NCI-H2029 (cell line): ENCODE data around the gene MEGF9.

Source experiments
- DNase-seq: peaks from one replicate; lab custom pipeline; 2025; lab: John Stamatoyannopoulos, UW

MEGF9 gene

DNA sequence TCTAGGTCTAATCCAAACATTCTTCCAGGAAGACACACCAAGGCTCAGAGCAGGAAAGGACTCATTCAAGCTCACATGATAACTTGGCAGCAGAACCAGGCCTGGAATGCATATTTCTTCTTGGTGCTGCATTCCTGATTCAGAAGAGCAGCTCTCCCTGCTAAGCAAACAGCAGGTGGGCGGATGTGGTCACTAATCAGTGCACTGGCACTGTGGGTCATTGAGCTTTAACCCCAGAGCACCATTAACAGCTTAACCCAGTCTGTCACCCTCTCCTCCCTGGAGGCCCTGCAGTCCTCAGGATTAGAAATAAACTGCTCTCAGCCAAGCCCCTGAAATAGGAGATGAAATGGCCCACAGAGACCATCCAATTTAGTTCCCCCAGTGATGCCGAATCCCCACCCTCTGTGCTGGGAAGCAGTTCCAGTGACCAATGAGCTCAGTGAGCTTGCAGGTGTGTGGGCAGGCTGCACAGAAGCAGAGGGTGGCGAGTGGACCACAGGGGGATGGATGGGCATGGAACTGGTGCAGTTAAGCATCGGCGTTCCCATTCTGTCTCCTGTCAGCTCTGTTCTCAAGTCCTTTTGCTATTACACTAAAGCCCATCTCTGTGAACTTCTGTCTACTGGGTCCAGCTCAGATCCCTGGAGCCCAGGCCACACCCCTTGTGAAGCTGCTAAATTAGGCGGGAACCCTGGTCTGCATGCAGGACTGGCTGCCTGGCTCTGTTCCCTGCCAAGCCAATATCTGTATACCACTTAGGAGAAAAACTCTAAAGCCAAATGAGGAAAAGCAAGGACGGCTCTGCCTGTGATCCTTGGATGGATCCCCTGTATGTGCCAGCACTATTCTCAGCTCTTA lies 16.6 kb upstream of the MEGF9 start:
- peak; percentile 57 for DNase-seq

DNA sequence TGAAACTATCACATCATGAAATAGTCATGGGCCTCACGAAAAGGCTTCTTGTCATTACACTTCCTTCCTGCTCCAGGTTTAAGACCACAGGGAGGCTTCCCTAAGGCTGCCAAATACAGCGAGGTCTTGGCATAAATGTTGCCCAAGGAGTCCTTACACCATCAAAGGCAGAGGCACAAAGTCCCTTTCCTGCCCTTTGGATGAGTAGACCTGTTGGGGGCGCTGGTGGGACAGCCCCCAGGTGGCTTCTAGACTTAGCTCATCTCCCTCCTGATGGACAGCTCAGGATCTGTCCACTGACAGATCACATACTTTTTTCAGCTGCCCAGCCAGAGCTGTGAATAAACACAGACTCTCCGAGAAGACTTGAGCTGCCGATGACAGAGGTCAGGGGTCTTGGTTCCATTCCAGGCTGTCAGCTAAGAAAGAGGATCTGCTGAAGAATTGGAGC lies 15.5 kb upstream of the MEGF9 start:
- DNase-seq: no peak

DNA sequence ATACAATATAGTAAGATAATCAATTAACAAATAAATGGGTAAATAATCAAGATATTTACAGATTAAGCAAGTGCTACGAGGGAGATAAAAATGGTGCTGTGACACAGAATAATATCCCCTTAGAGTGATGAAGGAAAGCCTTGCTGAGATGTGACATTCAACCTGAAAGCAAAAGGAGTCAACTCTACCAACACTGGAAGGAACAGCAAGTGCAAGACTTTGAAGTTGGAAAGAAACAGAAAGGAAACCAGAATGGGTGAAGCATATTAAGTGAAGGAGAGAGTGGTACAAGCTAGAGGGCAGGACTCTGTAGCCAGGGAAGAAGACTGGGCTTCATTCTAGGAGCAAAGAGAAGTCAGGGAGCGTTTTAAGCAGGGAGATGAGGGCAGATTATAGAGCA lies 12.2 kb upstream of the MEGF9 start:
- DNase-seq: no peak

DNA sequence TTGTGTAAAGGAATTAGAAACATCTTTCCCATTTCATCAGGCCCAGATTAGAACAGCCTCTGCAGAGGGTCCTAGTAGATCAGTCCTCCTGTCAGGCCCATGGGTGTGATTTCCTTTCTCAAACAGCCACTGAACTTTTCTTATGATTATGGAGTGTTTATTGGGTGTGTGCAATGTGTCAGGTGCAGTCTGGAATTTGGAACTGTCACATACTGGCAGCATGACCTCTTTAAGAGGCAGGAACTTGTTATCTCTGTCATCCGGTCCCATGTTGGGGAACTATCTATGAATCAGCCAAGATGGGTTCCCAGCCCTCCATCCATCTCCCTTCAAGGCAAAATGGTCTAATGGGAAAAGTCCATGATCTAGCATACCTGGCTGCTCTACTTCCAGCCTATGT lies 11.6 kb upstream of the MEGF9 start:
- no peak for DNase-seq

DNA sequence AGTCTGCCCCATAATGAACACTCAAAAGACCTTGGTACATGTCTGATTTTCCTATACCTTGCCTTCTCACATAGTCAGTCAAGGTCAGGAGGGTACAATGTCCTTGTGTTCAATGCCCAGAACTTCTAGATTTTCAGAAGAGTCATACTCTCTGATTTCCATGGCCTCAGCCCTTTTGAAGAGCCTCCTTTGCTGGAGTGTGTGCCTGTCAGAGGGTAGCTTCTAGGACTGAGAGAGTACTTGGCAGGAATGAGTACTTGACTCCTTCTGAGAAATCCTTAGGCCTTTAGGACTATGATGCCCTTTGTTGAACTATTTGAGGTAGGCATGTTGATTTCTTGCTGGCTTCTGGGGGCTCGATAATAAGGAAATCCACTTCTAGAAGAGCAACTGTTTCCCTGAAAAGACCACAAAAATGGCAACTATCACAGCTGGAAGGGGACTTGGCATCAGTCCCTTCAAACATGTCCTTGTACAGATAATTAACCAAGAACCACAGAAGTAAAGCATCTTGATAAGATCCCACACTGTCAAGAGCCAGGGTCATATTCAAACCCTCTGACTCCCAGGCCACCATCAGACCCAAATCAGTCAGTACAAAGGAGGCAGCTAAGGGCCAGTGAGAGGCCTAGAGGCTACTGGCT lies 10.6 kb upstream of the MEGF9 start:
- DNase-seq: no peak

DNA sequence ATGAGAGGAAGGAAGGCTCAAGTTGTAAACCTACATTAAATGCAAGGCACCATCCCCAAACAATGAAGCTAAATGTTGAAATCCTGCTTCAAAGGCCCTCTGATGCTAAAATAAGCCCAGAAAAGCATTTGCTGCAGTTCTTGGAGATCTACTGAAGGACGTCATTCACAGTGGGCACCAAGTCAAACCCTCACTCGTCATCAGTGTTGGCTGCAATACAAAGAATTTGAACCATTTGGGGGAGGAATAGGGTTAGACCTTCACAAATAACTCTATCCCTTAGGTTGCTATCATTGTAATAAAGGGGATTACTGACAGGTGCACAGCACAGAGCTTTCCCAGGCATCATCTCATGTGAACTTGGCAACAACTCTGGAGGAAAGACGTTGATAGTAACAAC lies 9.3 kb upstream of the MEGF9 start:
- DNase-seq: no peak

DNA sequence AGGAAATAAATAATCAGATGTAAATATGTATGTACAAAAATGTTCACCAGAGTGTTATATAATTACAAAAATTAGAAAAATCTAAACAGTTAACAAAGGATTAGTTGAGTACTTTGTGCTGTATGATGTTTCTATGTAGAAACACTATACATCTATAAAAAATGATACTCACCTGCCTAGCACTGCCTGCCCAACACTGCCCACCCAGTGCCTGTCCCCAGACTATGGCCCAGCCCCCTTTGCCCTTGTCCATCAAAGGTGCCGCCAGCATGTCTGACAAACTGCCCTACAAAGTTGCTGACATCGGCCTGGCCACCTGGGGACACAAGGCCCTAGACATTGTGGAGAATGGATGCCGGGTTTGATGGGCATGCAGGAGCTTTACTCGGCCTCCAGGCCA lies 6.1 kb upstream of the MEGF9 start:
- DNase-seq: no peak

DNA sequence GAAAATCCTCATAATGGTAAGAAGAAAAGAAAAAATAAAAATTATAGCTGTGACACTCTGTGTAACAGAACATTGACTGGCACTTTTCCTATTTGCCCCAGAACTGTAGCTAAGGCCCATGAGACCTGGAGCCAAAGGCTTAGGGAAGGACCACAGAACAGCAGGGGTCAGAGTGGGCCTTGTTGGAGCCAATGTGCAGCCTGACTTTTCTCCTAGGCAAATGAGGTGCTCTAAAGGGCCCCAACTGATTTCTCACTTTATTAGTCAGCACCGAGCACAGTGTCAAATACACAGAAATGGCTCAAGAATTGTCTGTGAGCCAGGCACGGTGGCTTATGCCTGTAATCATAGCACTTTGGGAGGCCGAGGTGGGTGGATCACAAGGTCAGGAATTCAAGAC lies 4.0 kb upstream of the MEGF9 start:
- DNase-seq: no peak

DNA sequence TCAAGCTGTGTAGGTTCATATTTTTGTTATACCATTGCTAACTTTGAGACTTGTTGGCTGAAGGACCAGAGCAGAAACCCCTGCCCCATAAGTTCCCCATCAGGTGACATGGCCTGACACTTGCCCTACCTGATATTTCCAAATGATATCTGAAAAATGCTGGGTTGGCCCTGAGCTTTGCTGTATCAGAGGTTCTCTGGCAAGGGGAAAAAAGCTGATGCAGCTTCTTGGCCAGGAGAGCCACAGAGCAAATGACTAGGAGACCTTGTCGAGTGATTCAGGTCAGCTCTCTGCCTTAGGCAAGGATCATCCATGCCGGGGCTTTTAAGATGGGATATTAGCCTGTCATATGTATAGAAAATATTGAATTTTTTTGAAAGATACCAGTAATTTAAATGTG lies 2.9 kb upstream of the MEGF9 start:
- no peak for DNase-seq

DNA sequence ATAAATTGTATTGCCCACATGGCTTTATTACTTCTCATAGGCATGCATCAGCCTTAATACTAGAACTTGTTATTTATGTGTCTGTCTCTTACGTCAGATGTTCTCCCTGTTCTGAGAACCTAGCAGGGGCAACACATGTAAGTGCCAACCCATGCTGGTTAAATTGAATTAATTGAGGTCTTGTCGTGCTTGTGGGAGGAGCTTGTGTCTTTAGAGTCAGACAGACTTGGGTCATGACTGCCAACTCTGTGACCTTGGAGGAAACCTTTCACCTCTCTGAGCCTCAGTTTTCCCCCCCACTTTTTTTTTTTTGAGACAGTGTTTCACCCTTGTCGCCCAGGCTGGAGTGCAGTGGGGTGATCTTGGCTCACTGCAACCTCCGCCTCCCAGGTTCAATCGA lies 2.2 kb upstream of the MEGF9 start:
- no peak for DNase-seq

DNA sequence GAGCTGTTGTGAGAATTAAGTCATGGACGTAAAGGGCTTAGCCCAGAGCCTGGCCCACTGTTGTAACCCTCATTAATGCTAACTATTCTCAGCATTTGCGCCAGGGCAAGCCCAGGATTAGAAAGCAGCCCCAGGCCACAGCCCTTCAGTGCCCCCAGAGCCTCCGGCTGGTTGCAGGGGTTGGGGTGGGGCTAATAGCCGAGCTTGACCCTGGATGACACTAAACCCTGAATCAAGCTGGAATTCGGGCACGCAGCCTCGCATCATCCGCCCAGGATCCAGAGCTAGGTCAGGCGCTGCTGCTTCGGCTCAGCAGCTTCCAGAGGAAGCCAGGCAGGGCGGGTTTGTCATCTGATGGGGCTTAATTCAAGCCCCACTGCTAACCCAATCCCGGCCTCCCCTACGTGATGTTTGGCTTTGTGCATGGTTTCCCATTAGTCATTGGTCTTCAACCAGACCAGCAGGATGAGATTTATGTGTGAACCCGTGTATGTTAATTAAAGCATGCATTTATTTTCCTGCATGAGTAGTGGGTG lies 1.2 kb upstream of the MEGF9 start:
- DNase-seq: no peak

DNA sequence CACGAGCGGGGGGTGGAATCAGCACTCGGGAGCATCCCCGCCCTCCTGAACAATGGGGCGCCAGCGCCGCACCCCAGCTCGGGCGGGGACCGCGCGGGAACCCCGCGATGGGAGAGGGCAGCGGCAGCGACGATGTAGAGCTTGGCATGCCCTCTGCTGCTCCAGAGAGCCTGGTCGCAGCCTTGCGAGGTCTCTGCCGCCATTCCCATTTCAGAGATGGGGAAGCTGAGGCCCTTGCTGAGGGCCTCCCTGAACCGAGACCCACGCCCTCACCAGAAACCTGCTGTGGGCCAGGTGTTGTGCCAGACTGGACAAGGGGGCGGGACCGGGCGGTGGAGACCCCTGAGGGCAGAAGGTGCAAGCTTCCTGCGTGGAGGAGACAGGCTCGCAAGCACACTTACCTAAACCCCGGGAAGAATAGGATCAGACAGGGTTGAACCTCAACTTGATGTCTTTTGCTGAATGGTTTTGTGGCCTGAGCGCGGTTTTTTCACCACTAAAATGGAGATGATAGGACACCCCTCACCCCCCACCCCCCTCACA lies 647 bp upstream of the MEGF9 start:
- no peak for DNase-seq

DNA sequence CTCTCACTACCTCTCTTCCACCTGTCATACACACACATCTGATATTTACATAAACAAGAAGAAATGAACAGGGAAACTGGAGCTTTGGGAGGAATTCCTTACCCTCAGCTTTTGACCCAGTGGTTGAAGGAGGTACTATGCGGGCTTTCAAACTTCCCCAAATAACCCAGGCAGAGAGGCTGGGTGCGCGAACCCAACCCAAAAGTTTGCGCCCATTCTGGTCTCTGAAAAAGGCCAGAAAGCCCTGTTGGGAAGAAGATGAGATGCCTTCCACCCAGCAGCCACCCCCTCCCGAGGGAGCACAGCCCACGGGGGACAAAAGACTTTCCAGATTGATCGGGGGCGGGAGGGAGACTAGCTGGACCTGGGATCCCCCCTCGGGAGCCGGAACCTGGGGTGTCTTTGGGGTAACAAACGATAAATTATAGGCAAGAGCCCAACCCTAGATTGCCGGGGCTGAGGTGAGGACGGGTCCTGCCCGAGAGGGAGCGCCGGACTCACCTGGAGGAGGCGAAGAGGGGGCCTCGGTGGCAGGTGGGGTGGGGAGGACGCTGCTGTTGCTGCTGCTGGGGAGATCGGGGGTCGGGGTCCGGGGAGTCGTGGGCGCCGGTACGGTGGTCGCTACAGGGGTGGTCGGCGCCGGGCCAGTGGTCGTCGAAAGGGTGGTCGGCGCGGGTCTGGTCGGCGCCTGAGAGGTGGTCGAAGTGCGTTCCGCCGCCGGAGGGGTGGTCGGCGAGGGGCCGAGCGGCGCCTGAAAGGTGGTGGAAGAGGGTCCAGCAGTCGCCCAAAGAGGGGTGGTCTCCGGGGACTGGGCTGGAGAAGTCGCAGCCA lies 798 bp downstream of the MEGF9 start:
- DNase-seq: no peak

DNA sequence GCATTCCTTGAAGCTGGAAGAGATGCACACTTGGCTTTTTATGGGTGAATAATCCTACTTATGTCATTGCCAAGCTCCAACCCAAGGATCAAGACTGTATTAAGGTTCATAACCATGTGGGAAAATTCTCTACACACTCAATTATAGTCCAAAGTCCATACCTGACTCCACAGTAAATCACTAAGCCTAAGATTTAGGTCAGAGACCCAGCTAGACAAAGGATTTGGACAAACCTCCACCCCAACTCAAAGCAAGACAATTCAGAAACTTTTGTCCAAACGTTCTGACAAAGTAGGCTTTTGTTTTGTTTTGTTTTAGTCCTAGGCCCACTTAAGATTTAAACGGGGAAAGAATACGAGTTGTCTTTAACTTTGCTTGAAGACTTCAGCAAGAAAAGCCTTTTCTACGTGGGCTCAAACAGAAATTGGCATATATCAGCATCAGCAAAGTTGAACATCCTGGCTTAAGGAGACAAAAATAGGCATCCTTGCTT lies 1.7 kb downstream of the MEGF9 start:
- DNase-seq: no peak

DNA sequence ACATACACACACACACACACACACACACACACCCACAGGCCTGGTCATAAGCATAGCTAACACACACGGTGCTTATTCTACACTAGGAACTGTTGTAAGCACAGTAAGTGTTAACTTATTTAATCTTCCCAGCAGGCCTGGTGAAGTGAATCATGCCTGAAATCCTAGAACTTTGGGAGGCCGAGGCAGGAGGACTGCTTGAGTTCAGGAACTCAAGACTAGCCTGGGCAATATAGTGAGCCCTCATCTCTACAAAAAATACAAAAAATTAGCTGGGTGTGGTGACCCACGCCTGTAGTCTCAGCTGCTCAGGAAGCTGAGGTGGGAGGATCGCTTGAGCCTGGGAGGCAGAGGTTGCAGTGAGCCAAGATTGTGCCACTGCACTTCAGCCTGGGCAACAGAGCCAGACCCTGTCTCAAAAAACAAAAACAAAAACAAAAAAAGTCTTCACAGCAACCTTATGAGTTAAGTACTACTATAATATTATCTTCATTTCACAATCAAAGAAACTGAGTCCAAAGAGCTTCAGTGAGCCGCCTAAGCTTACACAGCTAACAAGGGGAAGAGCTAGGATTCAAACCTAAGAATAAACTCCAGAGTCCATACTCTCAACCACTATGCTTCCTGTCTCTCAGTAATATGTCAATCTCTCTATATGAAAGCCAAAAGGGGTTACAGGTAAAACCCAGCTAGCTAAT lies 2.3 kb downstream of the MEGF9 start:
- no peak for DNase-seq

DNA sequence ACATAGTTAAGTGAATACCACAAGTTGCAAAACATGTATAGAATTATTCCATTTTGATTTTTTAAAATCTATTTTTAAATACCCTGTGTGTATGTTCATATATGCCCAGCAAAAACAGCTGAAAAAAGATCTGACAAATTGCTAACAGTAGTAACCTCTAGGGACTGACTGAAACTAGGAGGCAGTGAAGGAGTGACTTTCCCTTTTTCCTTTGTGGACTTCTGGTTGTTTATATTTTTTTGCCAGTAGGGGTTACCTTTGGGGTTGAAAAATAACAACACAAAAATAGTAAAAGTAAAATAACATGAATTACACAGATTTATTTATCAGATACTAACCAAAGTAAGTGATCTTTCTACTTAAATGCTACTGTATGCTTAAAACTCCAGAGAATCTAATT lies 2.9 kb downstream of the MEGF9 start:
- DNase-seq: no peak

DNA sequence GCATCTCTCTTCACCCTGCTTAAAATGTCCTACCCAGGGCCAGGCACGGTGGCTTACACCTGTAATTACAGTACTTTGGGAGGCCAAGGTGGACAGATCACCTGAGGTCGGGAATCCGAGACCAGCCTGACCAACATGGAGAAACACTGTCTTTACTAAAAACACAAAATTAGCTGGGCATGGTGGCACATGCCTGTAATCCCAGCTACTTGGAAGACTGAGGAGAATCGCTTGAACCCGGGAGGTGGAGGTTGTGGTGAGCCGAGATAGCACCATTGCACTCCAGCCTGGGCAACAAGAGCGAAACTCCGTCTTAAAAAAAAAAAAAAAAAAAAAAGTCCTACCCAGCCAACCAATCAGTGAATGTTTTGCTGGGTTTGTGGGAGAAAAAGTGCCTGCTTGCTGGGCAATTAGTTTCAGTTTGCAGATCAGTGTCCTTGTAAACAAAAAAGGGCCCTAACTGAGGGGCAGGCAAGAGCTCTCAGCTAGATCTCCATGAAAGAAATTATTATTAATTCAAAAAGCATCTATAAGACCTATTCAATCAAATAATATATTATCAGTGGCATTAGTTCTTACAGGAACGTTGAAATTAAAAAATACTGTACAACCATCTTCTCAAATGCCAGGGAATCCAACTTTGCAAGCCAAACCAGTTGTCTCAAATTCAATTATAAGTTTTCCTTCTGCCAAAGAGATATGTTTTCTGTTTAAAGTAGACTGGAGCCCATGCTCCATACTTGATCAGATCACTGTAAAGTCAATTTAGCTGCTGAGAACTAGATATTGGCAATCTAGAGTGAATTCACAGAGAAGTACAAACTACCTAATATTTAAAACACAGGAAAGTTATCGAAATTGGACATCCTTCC lies 3.9 kb downstream of the MEGF9 start:
- peak; percentile 74 for DNase-seq

DNA sequence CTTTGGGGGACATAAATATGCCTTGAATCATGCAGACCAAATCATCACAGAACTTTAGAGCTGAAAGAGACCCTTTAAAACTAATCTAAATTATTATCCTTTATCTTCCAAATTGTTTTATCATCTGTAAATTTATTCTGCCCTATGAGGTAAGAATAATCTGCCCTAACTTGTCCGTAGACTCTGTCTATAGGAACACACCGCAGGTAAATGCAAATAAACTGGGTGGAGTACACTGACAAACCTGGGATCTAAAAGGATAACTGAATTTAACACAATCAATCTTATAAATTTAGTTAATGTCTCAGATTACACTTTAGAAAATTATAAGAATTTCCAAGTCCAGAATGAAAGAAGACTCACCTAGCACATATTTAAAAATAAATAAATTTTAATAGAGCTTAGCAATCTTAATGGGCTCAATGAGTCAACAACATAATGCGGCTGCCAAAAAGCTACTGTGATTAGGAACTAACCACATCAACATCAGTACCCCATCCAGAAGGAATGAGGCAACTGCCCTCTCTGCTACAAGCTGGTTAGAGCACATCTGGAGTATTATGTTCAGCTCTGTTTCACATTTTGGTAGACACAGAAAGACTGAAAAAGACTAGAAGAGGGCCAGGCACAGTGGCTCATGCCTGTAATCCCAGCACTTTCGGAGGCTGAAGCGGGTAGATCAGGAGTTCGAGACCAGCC lies 5.6 kb downstream of the MEGF9 start:
- DNase-seq: no peak

DNA sequence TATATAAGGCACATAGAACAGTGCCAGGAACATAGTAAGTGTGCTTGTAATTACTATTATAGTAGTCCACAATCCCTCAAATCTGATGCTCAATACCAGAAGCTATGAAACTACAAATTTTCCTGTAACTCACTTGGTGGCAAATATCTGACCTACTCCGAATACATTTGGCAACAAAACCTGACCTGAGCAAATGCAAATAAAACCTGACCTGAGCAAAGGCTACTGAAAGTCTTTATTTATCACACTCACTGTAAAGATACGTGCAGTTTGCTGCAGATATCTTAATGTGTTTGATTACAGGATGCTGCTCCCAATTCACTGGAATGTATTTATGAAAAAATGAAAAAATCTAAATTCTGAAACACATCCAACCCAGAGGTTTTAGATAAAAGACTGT lies 7.1 kb downstream of the MEGF9 start:
- DNase-seq: no peak

DNA sequence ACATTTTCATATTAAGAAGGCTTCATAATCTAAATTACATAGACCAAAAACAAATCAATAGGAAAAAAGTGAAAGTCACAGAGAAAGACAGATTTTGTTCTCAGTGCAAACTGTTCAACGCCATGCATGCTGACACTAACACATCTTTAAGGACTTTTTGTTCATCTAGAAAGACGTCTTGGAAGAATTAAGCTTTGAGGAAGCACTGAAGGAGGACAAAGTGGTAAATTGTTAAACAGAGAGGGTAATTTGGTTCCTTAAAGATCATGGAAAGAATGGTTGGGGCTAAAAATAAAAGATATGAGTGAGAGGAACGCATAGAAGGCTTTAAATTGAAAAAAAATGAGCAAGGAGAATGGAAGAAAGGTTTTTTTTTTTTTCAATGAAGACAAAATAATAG lies 9.1 kb downstream of the MEGF9 start:
- DNase-seq: no peak
